WTC11 (cell line): ENCODE measurements around the gene CDH13. TPM values are rescaled to one million over a fixed set of nuclear protein-coding genes. Genes with fewer than 3 reads are reported as not detected.

Experiments used
- ATAC-seq: fragments of 200-7000 bp; cut with Tn5 transposase; 2 replicates; pipeline ENCODE4 v1.10.0; 2021; ENCODE audit warnings: mild to moderate bottlenecking, moderate library complexity
- CTCF ChIA-PET: fragments of 300-600 bp; sonication (Branson Sonifier 250); formaldehyde crosslinking; loops from one replicate; lab custom pipeline; 2021; ENCODE audit warnings: antibody characterized with exemption; lab: Charles Lee
- POLR2A ChIA-PET: fragments of 350-600 bp; sonication (Branson Sonifier 250); formaldehyde crosslinking; loops from one replicate; lab custom pipeline; 2021; ENCODE audit warnings: antibody characterized with exemption; lab: Charles Lee
- DNase-seq: peaks from one replicate; pipeline ENCODE4 v3.0.0; 2021; ENCODE audit warnings: low spot score
- H3K27ac Mint-ChIP-seq: 2 replicates; pipeline ENCODE4 v1.8.0; 2021; ENCODE audit warnings: mixed read lengths
- H3K27me3 Mint-ChIP-seq: 2 replicates; pipeline ENCODE4 v1.8.0; 2021; ENCODE audit warnings: low read depth, mild to moderate bottlenecking, moderate library complexity, mixed read lengths
- H3K36me3 Mint-ChIP-seq: 2 replicates; pipeline ENCODE4 v1.8.0; 2021; ENCODE audit warnings: mixed read lengths
- H3K4me1 Mint-ChIP-seq: 2 replicates; pipeline ENCODE4 v1.8.0; 2022; ENCODE audit warnings: mixed read lengths
- H3K4me3 Mint-ChIP-seq: 2 replicates; pipeline ENCODE4 v1.8.0; 2021; ENCODE audit warnings: mild to moderate bottlenecking, moderate library complexity, mixed read lengths
- H3K9me3 Mint-ChIP-seq: 2 replicates; pipeline ENCODE4 v1.8.0; 2021; ENCODE audit warnings: mixed read lengths
- ARID4B ChIP-seq: sonication (generic); formaldehyde crosslinking; IDR thresholded peaks from 2 replicates; pipeline ENCODE4 v1.8.0; 2023; ENCODE audit warnings: missing genetic modification reagents, mild to moderate bottlenecking, borderline replicate concordance
- ATF3 ChIP-seq: sonication (generic); formaldehyde crosslinking; conservative IDR thresholded peaks from 2 replicates; pipeline ENCODE4 v1.8.1; 2022; ENCODE audit warnings: mild to moderate bottlenecking, missing genetic modification reagents
- CDX4 ChIP-seq: fragments of 250-450 bp; sonication (Bioruptor Pico); IDR thresholded peaks from 2 replicates; pipeline ENCODE4 v1.9.0; 2021; ENCODE audit warnings: moderate library complexity, mild to moderate bottlenecking, inconsistent platforms, borderline replicate concordance
- E2F1 ChIP-seq: sonication (generic); formaldehyde crosslinking; IDR thresholded peaks from 2 replicates; pipeline ENCODE4 v1.8.0; 2022; ENCODE audit warnings: mild to moderate bottlenecking, missing genetic modification reagents
- HMGXB4 ChIP-seq: sonication (generic); formaldehyde crosslinking; IDR thresholded peaks from 2 replicates; pipeline ENCODE4 v1.8.1; 2023; ENCODE audit warnings: mild to moderate bottlenecking, moderate library complexity, missing genetic modification reagents
- PRDM15 ChIP-seq: sonication (generic); formaldehyde crosslinking; IDR thresholded peaks from 2 replicates; pipeline ENCODE4 v1.8.0; 2022; ENCODE audit warnings: missing genetic modification reagents
- PRRX2 ChIP-seq: fragments of 250-450 bp; sonication (Bioruptor Pico); IDR thresholded peaks from 2 replicates; pipeline ENCODE4 v1.8.0; 2021; ENCODE audit warnings: mild to moderate bottlenecking
- RELA ChIP-seq: sonication (generic); formaldehyde crosslinking; IDR thresholded peaks from 2 replicates; pipeline ENCODE4 v1.8.1; 2022; ENCODE audit warnings: missing genetic modification reagents, mild to moderate bottlenecking, borderline replicate concordance
- STAT6 ChIP-seq: sonication (generic); formaldehyde crosslinking; conservative IDR thresholded peaks from 2 replicates; pipeline ENCODE4 v1.8.1; 2023; ENCODE audit warnings: mild to moderate bottlenecking, low read depth, missing genetic modification reagents, moderate library complexity
- TP53 ChIP-seq: sonication (generic); formaldehyde crosslinking; IDR thresholded peaks from 2 replicates; pipeline ENCODE4 v1.8.1; 2023; ENCODE audit warnings: mild to moderate bottlenecking, missing genetic modification reagents
- ZNF281 ChIP-seq: sonication (generic); formaldehyde crosslinking; IDR thresholded peaks from 2 replicates; pipeline ENCODE4 v1.8.0; 2023; ENCODE audit warnings: mild to moderate bottlenecking, missing genetic modification reagents
- ZNF396 ChIP-seq: fragments of 250-450 bp; sonication (Bioruptor Pico); IDR thresholded peaks from 2 replicates; pipeline ENCODE4 v1.8.0; 2021; ENCODE audit warnings: mild to moderate bottlenecking, moderate library complexity, borderline replicate concordance
- ZNF425 ChIP-seq: fragments of 250-450 bp; sonication (Bioruptor Pico); conservative IDR thresholded peaks from 2 replicates; pipeline ENCODE4 v1.9.0; 2021; ENCODE audit warnings: mild to moderate bottlenecking
- total RNA-seq: library from RNA; stranded (reverse); gene quantifications from 3 replicates; pipeline ENCODE4 v1.2.3, GENCODE V29; 2021

The CDH13 gene
- total RNA-seq, 1 experiment from 2014 or later = 0.81 TPM

GRCh38 chr16:82965808-82966207 is 339.0 kb downstream of the CDH13 start:
- Mint-ChIP-seq H3K4me1 (no peaks in the 10 kb centered on the region), H3K4me3 (no peak overlapping the region), H3K27me3 (no peaks in the 10 kb centered on the region)
- POLR2A ChIA-PET = no interaction called here
- CTCF ChIA-PET = no interaction called here
- no peak for DNase-seq
- TF ChIP-seq STAT6 (CRISPR knock-in tag) (no peak), PRRX2 (CRISPR knock-in tag) (no peak), TP53 (CRISPR knock-in tag) (no peak), E2F1 (CRISPR knock-in tag) (no peak), ATF3 (no peak), ZNF396 (CRISPR knock-in tag) (no peak), PRDM15 (CRISPR knock-in tag) (no peak), RELA (CRISPR knock-in tag) (no peak), ZNF281 (CRISPR knock-in tag) (no peak), ARID4B (CRISPR knock-in tag) (no peak), ZNF425 (CRISPR knock-in tag) (no peak), CDX4 (CRISPR knock-in tag) (no peak), HMGXB4 (no peak)
- TF ChIP-seq, all 79 proteins: peak for 0
- H3K9me3 Mint-ChIP-seq = peaks cover 3% of the 10 kb centered on the region; the same call in 1 of the 2 replicates
- no peak for ATAC-seq
- H3K36me3 Mint-ChIP-seq = no peaks in the 10 kb centered on the region
- no peak overlapping the region for H3K27ac Mint-ChIP-seq
